GM11168 (cell line): ENCODE measurements around the gene KRT3.

ENCODE experiments used
- in situ Hi-C: fragments of 300-500 bp; cut with MboI; formaldehyde crosslinking; loops from one replicate; pipeline ENCODE4 v1.12.0; 2022; ENCODE audit warnings: low sequenced_read_pairs; ENCODE audit not compliant: unreplicated experiment

KRT3 gene

GRCh38 chr12:52795694-52796428 is at the start of gene KRT3:
TSS of gene KRT3 (minus strand) at chr12:52796117. CDS start at chr12:52796042, 75 bp downstream.
- in situ Hi-C loops, result no loop called here

DNA sequence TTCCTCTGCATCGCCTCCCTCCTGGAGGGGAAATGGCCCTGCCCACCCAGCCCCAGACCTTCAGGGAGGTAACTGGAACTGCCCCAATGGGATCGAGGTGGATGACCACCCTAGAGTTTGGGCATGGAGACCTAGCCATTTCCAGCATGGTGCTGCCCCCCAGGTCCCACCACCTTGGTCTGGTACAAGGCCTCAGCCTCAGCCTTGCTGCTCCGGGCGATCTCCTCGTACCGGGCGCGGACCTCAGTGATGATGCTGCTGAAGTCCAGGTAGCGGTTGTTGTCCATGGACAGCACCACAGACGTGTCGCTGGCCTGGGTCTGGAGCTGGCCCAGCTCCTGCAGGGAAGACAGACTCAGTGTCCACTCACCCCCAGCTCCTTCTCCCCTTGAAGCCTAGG is 48.5 kb upstream of the KRT3 start:
- in situ Hi-C loops, result no loop called here

- in situ Hi-C loops, result no loop called here
Measured at GRCh38 chr12:52839436-52840105, 43.7 kb upstream of the KRT3 start.

DNA sequence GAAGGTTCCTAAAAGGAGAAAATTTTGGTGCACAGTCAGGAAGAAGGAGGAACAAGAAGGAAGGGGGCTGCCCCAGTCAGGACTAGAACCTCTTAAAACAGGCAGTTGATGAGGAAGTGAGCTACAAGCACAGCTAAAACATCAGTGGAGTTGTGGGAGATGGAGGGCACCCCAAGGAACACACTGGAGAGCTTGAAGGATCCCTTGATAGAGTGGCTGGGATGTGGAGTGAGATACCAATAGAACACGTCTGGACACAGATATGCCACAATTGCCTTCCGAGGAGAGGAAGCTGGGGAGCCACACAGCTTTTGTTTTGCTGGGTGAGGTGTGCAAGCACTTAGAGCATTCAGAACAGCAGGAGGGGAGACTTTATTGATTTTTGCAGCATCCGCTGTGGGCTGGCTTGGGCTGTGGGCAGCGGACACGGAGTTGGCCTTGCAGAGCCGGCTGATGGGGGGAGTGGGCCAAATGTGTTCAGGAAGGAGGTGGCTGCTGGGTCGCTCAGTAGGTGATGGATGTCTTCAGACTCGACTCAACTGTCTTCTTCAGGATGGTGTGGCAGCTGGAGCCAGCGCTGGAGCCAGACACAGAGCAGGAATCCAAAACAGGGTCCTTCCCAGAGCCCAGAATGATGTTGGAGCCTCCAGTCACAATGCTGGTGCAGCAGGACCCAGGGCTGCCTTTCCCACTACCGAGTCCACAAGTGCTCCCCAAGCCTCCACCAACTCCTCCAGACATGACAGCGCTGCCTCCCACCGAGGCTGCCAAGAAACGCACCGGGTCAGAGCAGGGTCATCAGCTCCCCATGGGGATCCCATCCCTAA is 42.9 kb upstream of the KRT3 start:
- in situ Hi-C loops, result no loop called here

DNA sequence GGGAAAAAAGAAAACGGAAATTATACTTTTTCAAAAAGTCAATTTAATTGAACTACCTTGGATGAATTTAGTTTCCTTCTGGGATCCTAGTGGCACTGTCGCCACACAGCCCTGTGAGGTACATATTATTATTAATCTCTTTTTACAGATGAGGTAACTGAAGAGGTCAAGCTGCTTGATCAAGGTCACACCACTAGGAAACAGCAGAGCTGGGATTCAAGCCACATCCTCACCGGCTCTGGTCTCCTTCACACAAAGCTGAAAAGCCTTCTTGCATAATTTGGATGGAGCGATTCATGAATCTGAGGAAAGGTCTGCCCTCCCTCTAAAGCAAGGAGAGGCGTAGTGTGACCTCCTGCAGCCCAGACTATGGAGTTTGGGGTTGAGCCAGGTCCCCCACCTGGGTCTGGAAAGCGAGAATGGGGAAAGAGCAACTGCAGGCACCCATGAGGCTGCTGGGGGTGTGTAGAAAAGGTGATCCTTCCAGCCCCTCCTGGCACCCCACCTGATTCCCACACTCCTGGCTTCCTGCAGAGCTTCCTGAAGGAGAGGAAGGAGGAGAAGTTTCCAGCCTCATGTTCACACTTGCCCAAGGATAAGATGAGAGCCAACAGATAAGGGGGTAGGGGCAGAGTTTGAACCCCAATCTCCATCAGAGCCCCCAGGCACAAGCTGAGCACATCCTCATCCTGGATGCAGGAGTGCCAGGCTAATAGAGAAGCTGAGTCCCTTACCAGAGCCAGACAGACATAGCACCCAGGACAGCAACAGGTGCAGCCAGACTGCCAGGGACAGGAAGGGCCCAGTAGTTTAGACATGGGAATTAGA is 42.1 kb upstream of the KRT3 start:
- in situ Hi-C loops, result no loop called here

- in situ Hi-C loops, result no loop called here
Measured at GRCh38 chr12:52837413-52837741, 41.5 kb upstream of the KRT3 start.

DNA sequence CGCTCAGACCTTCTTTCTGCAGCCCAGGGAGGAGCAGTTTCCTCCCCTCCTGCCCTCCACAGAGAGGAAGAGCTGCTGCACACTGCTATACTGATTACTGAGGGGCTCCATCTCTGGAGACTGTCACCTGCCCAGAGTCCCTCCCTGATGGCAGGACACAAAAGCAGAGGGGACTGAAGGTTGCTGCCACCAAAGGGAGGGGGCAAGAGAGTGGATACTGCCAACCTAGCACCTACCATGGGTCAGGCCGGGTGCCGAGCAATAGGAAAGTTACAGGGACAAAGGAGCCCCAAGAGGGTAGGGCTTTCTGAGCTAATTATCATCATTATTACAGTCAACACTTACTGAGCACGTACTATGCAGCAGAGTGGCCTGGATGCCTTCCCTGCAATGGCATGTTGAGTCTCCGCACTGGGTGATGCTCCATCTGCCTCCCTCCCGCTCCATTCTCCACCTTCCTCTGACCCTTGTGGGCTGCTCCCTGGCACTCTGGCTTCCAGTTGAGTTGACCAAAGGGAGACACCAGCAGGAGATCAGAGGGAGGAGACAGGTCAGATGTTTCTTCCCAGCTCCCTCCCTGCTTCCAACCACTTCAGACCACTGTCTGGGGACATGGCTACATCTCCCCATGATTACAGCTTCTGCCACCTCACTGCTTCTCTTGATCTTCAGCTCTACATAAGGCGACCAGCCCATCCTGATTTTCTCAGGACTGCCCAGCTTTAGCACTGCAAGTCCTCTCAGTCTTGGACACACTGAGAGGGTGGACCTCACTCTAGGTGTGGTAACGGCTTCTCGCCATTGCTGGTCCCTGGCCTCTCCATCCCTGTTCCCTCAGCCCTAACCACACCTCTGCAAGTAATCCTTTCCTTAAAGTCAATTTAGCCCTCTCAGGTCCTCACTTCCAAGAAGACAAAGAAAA is 40.8 kb upstream of the KRT3 start:
- in situ Hi-C loops, result no loop called here

DNA sequence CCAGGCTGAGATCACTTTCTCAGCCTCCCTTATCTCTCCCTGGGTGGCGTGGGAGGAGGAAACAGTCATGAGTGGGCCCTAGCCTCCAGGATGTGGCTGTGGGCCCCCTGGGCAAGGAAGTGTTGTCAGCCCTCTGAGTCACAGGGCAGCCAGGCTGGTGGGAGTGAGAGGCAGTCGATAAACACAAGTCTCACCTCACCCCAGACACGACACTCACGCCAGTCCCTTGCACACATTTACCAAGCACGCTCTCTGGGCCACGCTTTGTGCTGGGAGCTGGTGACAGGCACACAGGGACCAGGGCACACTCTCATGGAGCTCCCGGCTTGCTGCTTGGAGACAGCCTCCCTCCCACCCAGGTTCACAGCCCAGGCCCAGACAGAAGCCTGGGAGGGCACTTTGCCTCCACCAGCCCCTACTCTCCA is 40.1 kb upstream of the KRT3 start:
- in situ Hi-C loops, result no loop called here

GRCh38 chr12:52835271-52836041 is 39.5 kb upstream of the KRT3 start:
- in situ Hi-C loops, result no loop called here

DNA sequence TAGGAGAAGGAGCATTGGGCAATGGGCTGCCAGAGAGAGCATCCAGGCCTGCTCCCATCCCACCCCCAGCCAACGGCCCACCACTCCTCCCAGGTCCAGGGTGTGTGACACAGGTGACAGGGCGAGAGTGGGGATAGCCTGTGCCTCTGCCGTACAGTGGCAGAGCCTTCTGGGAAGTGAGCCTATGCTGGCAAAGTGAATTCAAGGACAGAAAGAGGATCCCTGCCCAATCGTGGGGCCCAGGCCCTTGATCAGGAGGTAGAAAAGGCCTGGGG is 38.7 kb upstream of the KRT3 start:
- in situ Hi-C loops, result no loop called here

- in situ Hi-C loops, result no loop called here
Measured at GRCh38 chr12:52833922-52834726, 38.2 kb upstream of the KRT3 start, which contains the start of gene KRT79. TSS of gene KRT79 (minus strand) at chr12:52834311. CDS start at chr12:52834260, 51 bp downstream.

GRCh38 chr12:52832985-52833905 is 37.3 kb upstream of the KRT3 start:
- in situ Hi-C loops, result no loop called here

DNA sequence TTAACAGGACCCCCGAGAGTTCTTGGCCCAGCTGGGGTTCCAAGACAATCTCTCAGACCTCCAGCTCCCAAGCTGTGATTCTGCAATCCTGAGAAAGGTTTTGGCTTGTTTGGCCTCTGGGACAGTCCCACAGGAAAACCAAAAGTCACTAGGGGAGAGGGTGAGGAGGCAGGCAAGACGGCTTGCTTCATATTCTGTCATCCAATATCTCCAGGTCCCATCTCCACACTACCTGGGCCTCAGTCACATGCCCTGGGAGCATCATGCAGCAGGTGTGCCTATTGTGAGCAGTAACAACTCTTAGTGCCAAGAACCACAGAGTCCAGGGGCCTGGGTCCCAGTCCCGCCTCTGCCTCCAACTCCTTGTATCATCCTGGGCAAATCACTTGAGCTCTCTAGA is 36.5 kb upstream of the KRT3 start:
- in situ Hi-C loops, result no loop called here

- in situ Hi-C loops, result no loop called here
Measured at GRCh38 chr12:52831251-52831650, 35.3 kb upstream of the KRT3 start.

DNA sequence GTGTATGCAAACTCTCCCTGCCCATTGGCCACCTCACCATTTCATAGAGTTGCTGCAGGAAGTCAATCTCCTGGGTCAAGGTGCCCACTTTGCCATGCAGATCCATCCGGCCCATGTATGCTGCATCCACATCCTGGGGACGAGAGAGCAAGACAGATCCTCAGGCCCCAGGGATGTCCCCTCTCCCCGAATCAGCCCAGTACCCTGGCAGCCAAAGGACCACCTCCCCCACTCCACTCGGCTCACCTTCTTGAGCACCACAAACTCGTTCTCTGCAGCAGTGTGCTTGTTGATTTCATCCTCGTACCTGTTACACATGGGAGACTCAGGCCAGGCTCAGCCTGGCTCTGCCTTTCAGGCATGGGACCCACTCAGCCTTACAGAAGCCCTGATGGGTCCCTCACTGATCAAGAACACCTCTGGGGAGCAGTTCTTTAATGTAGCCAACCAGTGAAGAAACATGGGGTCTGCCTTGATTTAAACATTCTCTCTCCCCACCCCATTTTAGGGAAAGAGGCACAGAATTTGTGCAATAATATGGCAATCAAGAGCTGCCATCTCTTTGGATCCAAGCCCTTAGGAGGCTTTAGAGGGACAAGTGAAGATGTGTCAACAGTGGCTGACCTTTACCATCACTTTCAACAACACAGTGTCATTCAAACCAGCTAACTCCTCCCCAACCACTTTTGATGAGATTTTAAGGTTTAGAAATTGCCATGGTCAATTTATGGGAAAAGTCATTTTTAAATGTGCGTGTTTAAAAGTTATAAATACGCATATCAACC is 34.3 kb upstream of the KRT3 start:
- in situ Hi-C loops, result no loop called here

- in situ Hi-C loops, result no loop called here
Measured at GRCh38 chr12:52828591-52829021, 32.7 kb upstream of the KRT3 start.
